Trophoblast cell (in vitro differentiated cells and primary cell): Measurements from ENCODE around the gene RRAGD.
A peak's percentile ranks its signal among the peaks of the same experiment; 100 is the strongest.

Source experiments
- DNase-seq, 2 donors: peaks; one replicate each; pipeline ENCODE4 v3.0.0-alpha.2; 2016
- H2AFZ ChIP-seq: 2 replicates; pipeline ENCODE4 v1.6.1; 2013; ENCODE audit warnings: low read length, moderate library complexity, mild to moderate bottlenecking; ENCODE audit not compliant: insufficient read depth, poor library complexity
- H2AK5ac ChIP-seq: 2 replicates; pipeline ENCODE4 v1.6.1; 2013; ENCODE audit warnings: mild to moderate bottlenecking, low read length
- H2BK120ac ChIP-seq: 2 replicates; pipeline ENCODE4 v1.6.1; 2013; ENCODE audit warnings: low read length, mild to moderate bottlenecking, moderate library complexity; ENCODE audit not compliant: insufficient read depth, poor library complexity
- H2BK12ac ChIP-seq: 2 replicates; pipeline ENCODE4 v1.6.1; 2013; ENCODE audit warnings: mild to moderate bottlenecking, low read length, moderate library complexity
- H2BK5ac ChIP-seq: 2 replicates; pipeline ENCODE4 v1.6.1; 2013; ENCODE audit warnings: low read length, low read depth, moderate library complexity, mild to moderate bottlenecking; ENCODE audit not compliant: poor library complexity
- H3K14ac ChIP-seq: 2 replicates; pipeline ENCODE4 v1.6.1; 2013; ENCODE audit warnings: mild to moderate bottlenecking, low read length
- H3K18ac ChIP-seq: 2 replicates; pipeline ENCODE4 v1.6.1; 2013; ENCODE audit warnings: mild to moderate bottlenecking, low read length
- H3K23ac ChIP-seq: 2 replicates; pipeline ENCODE4 v1.6.1; 2013; ENCODE audit warnings: low read length
- H3K27ac ChIP-seq: 2 replicates; pipeline ENCODE4 v1.5.1; 2013; ENCODE audit warnings: low read depth, mild to moderate bottlenecking, inconsistent platforms, low read length, moderate library complexity
- H3K27me3 ChIP-seq: 2 replicates; pipeline ENCODE4 v1.6.1; 2013; ENCODE audit warnings: inconsistent platforms, mild to moderate bottlenecking, low read length, moderate library complexity; ENCODE audit not compliant: insufficient read depth
- H3K36me3 ChIP-seq, 2 experiments: 1 replicate in 1 of 2; 2 replicates in 1 of 2; pipeline ENCODE4 v1.6.1; 2013; ENCODE audit warnings: low read length in 2 of 2, mild to moderate bottlenecking in 2 of 2, moderate library complexity in 1 of 2; ENCODE audit not compliant: insufficient read depth in 2 of 2, control insufficient read depth in 1 of 2
- H3K4ac ChIP-seq: 2 replicates; pipeline ENCODE4 v1.6.1; 2013; ENCODE audit warnings: low read depth, mild to moderate bottlenecking, low read length, moderate library complexity
- H3K4me1 ChIP-seq, 2 experiments: 1 replicate in 1 of 2; 2 replicates in 1 of 2; pipeline ENCODE4 v1.6.1; 2013; ENCODE audit warnings: low read length in 2 of 2, mild to moderate bottlenecking in 2 of 2, moderate library complexity in 1 of 2; ENCODE audit not compliant: insufficient read depth in 2 of 2, control insufficient read depth in 1 of 2
- H3K4me2 ChIP-seq: 2 replicates; pipeline ENCODE4 v1.6.1; 2013; ENCODE audit warnings: inconsistent platforms, mild to moderate bottlenecking, low read length, moderate library complexity
- H3K4me3 ChIP-seq: 2 replicates; pipeline ENCODE4 v1.5.1; 2013; ENCODE audit warnings: mild to moderate bottlenecking, low read depth, low read length, inconsistent platforms
- H3K79me1 ChIP-seq: one replicate; pipeline ENCODE4 v1.6.1; 2013; ENCODE audit warnings: low read length
- H3K79me2 ChIP-seq: 2 replicates; pipeline ENCODE4 v1.6.1; 2013; ENCODE audit warnings: low read length, mild to moderate bottlenecking; ENCODE audit not compliant: control insufficient read depth, insufficient read depth, poor library complexity
- H3K9ac ChIP-seq: 2 replicates; pipeline ENCODE4 v1.6.1; 2013; ENCODE audit warnings: mild to moderate bottlenecking, low read length
- H3K9me3 ChIP-seq: 2 replicates; pipeline ENCODE4 v1.6.1; 2013; ENCODE audit warnings: low read depth, mild to moderate bottlenecking, control low read depth, inconsistent platforms, low read length; ENCODE audit not compliant: insufficient read depth
- H4K12ac ChIP-seq: 2 replicates; pipeline ENCODE4 v1.6.1; 2013; ENCODE audit warnings: low read depth, mild to moderate bottlenecking, low read length, moderate library complexity
- H4K8ac ChIP-seq: 2 replicates; pipeline ENCODE4 v1.6.1; 2013; ENCODE audit warnings: low read depth, mild to moderate bottlenecking, low read length, moderate library complexity
- H4K91ac ChIP-seq: one replicate; pipeline ENCODE4 v1.6.1; 2013; ENCODE audit warnings: low read depth, mild to moderate bottlenecking, low read length, moderate library complexity
- WGBS: extraction: QIAGEN DNeasy Blood & Tissue Kit; methylation state at CpG from one replicate; pipeline ENCODE4 v1.1.7; 2013; ENCODE audit warnings: missing lambda C conversion rate; ENCODE audit not compliant: insufficient read length, insufficient coverage; ENCODE audit errors: extremely low coverage; 5-methylcytosine and 5-hydroxymethylcytosine counted together

The RRAGD gene

GRCh38 chr6:89409461-89410035 is 2.5 kb downstream of the RRAGD start:
- Histone ChIP-seq H4K8ac (no peak overlapping the region), H3K4me1 (peaks cover 9 to 10% of the 10 kb centered on the region in 2 experiments), H3K18ac (no peak overlapping the region), H3K14ac (no peak overlapping the region), H3K4ac (no peak overlapping the region), H4K12ac (no peak overlapping the region), H3K27ac (no peak overlapping the region), H2BK120ac (no peak overlapping the region), H3K79me1 (peaks cover 4% of the 10 kb centered on the region), H3K23ac (no peak overlapping the region), H3K79me2 (peaks cover 3% of the 10 kb centered on the region), H3K4me3 (no peak overlapping the region), H3K9ac (no peak overlapping the region), H4K91ac (no peak overlapping the region), H2BK12ac (no peak overlapping the region), H2AFZ (no peak overlapping the region), H3K36me3 (no peaks in the 10 kb centered on the region), H3K9me3 (peaks cover 5% of the 10 kb centered on the region), H3K4me2 (no peak overlapping the region), H2AK5ac (no peak overlapping the region), H2BK5ac (no peak overlapping the region), H3K27me3 (peaks cover 37% of the 10 kb centered on the region)
- no CpG with 5 or more reads among the region's 7 CpGs for WGBS
- DNase-seq = no peak

GRCh38 chr6:89406141-89406540 is 5.9 kb downstream of the RRAGD start:
- Histone ChIP-seq H3K4me2 (no peak overlapping the region), H3K4ac (no peak overlapping the region), H2AK5ac (no peak overlapping the region), H2BK5ac (no peak overlapping the region), H3K18ac (no peak overlapping the region), H3K4me3 (peak overlapping the region; percentile 49), H3K23ac (no peak overlapping the region), H2AFZ (no peak overlapping the region), H4K8ac (no peak overlapping the region), H2BK120ac (no peak overlapping the region), H3K4me1 (peaks cover 0 to 2% of the 10 kb centered on the region in 2 experiments), H3K27me3 (peaks cover 16% of the 10 kb centered on the region), H3K9me3 (no peaks in the 10 kb centered on the region), H2BK12ac (no peak overlapping the region), H3K79me1 (no peaks in the 10 kb centered on the region), H3K14ac (no peak overlapping the region), H4K91ac (no peak overlapping the region), H4K12ac (no peak overlapping the region), H3K79me2 (no peaks in the 10 kb centered on the region), H3K27ac (no peak overlapping the region), H3K9ac (no peak overlapping the region), H3K36me3 (no peaks in the 10 kb centered on the region)
- WGBS = no CpG with 5 or more reads among the region's 10 CpGs
- DNase-seq = no peak

GRCh38 chr6:89404512-89404911 is 7.6 kb downstream of the RRAGD start:
- Histone ChIP-seq H3K36me3 (no peaks in the 10 kb centered on the region), H3K79me2 (no peaks in the 10 kb centered on the region), H3K4me2 (no peak overlapping the region), H2BK5ac (no peak overlapping the region), H3K27me3 (peaks cover 4% of the 10 kb centered on the region), H3K9me3 (no peaks in the 10 kb centered on the region), H3K79me1 (no peaks in the 10 kb centered on the region), H4K12ac (no peak overlapping the region), H3K4me3 (no peak overlapping the region), H3K4me1 (no peaks in the 10 kb centered on the region), H3K14ac (no peak overlapping the region), H2AFZ (no peak overlapping the region), H2BK12ac (no peak overlapping the region), H4K8ac (no peak overlapping the region), H2AK5ac (no peak overlapping the region), H3K23ac (no peak overlapping the region), H3K9ac (no peak overlapping the region), H3K18ac (no peak overlapping the region), H3K4ac (no peak overlapping the region), H4K91ac (no peak overlapping the region), H3K27ac (no peak overlapping the region), H2BK120ac (no peak overlapping the region)
- WGBS = no CpG with 5 or more reads among the region's 3 CpGs
- no peak for DNase-seq

- H2BK12ac ChIP-seq = no peak overlapping the region
- H2AFZ ChIP-seq = no peak overlapping the region
- no peak overlapping the region for H4K12ac ChIP-seq
- no peak for DNase-seq
- H3K14ac ChIP-seq = no peak overlapping the region
- H3K4me1 ChIP-seq = no peaks in the 10 kb centered on the region
- no peak overlapping the region for H3K23ac ChIP-seq
- H3K4me3 ChIP-seq = no peak overlapping the region
- H4K91ac ChIP-seq = no peak overlapping the region
- H3K9ac ChIP-seq = no peak overlapping the region
- WGBS = no CpG with 5 or more reads among the region's 6 CpGs
- no peak overlapping the region for H3K4ac ChIP-seq
- no peaks in the 10 kb centered on the region for H3K79me1 ChIP-seq
- H3K79me2 ChIP-seq = no peaks in the 10 kb centered on the region
- no peaks in the 10 kb centered on the region for H3K27me3 ChIP-seq
- H3K36me3 ChIP-seq = no peaks in the 10 kb centered on the region
- H2BK5ac ChIP-seq = no peak overlapping the region
- H3K18ac ChIP-seq = no peak overlapping the region
- H3K9me3 ChIP-seq = no peaks in the 10 kb centered on the region
- no peak overlapping the region for H2BK120ac ChIP-seq
- no peak overlapping the region for H2AK5ac ChIP-seq
- no peak overlapping the region for H3K27ac ChIP-seq
- H3K4me2 ChIP-seq = no peak overlapping the region
- no peak overlapping the region for H4K8ac ChIP-seq
These were observed 9.3 kb downstream of the RRAGD start for GRCh38 chr6:89402776-89403175.
